HK-2 (cell line): Measurements from ENCODE around the gene ADGRG7.
"Not testable (repeated sequence)": the region's sequence is repeated elsewhere in the genome, so short reads cannot be mapped to it uniquely, and the experiment has no call there.

Source experiments
- DNase-seq: peaks from one replicate; pipeline ENCODE4 v3.0.0-alpha.2; 2018; ENCODE audit not compliant: unreplicated experiment

ADGRG7 gene, protein sequence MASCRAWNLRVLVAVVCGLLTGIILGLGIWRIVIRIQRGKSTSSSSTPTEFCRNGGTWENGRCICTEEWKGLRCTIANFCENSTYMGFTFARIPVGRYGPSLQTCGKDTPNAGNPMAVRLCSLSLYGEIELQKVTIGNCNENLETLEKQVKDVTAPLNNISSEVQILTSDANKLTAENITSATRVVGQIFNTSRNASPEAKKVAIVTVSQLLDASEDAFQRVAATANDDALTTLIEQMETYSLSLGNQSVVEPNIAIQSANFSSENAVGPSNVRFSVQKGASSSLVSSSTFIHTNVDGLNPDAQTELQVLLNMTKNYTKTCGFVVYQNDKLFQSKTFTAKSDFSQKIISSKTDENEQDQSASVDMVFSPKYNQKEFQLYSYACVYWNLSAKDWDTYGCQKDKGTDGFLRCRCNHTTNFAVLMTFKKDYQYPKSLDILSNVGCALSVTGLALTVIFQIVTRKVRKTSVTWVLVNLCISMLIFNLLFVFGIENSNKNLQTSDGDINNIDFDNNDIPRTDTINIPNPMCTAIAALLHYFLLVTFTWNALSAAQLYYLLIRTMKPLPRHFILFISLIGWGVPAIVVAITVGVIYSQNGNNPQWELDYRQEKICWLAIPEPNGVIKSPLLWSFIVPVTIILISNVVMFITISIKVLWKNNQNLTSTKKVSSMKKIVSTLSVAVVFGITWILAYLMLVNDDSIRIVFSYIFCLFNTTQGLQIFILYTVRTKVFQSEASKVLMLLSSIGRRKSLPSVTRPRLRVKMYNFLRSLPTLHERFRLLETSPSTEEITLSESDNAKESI

DNA sequence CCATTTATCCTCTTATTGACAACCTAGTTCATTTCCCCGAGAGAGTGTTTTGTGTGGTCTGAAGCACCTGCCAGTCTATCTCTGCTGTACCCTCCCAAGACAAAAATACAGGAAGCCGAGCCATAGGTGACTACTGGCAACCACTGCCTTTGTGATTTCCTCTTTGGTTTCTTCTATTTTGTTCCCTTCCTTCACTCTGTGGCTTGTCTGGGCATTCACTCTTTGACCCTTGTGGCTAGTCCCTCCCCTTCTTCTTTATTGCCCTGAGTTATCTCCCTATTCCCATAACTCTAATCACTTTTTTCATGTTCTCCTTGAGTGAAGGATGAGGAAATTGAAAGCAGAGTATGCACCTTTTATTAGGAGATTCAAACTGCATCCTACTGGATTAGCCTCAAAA lies at the start of gene ADGRG7:
TSS of gene ADGRG7 (plus strand) at position 297 of the 400 bp plus-strand sequence. CDS start 256 bp downstream, outside the sequence.
- no peak for DNase-seq

GRCh38 chr3:100560426-100560825 lies 49.0 kb upstream of the ADGRG7 start:
- no peak for DNase-seq

- DNase-seq = no peak
Measured at GRCh38 chr3:100561459-100562158, 47.8 kb upstream of the ADGRG7 start.

- DNase-seq = no peak
Measured at GRCh38 chr3:100562224-100562857, 47.1 kb upstream of the ADGRG7 start.

GRCh38 chr3:100563228-100563627 lies 46.2 kb upstream of the ADGRG7 start:
- DNase-seq = no peak

DNA sequence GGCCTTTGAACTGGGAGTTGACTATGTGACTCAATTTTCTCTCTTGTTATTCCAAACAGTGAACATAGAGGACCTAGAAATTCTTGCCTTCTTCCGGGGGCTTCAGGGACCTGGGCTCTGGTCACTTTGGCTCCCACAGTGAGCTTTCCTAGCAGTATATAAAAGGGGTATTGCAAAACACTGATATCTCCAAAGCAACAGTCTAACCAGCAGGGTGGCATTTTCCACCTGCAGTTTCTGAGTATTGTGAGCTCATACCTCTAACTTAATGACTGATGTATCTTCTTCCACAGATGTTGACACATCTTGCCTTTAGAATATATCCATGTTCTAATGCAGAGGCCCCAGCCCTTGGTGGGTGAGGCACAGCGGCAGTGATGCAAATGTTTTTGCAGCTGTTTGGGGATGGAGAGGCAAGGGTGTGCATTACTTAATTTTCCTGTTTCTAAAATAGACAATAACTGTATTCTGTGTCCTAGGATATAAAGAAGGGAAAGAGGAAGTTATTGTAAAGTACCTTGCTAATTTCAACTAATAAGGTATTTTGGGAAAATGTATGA lies 45.7 kb upstream of the ADGRG7 start:
- DNase-seq = no peak

GRCh38 chr3:100570811-100571210 lies 38.6 kb upstream of the ADGRG7 start:
- no peak for DNase-seq

GRCh38 chr3:100574536-100574935 lies 34.9 kb upstream of the ADGRG7 start:
- DNase-seq = no peak

DNA sequence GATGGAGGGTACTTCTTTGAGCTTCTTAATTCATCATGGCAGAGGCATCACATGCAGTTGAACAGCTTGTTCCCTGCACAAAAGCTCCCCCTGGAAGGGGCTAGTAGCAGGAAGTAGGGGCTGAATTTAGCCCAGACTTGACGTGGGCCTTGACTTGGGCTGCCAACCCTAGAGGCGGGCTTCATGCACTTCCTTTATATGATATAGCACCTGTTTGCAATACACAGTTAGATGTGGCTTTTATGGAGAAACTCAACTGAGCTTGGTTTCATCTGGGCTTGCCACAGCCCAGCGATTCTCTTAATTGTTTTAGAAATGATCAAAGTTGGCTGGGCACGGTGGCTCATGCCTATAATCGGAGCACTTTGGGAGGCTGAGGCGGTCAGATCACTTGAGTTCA lies 33.7 kb upstream of the ADGRG7 start:
- DNase-seq = no peak

DNA sequence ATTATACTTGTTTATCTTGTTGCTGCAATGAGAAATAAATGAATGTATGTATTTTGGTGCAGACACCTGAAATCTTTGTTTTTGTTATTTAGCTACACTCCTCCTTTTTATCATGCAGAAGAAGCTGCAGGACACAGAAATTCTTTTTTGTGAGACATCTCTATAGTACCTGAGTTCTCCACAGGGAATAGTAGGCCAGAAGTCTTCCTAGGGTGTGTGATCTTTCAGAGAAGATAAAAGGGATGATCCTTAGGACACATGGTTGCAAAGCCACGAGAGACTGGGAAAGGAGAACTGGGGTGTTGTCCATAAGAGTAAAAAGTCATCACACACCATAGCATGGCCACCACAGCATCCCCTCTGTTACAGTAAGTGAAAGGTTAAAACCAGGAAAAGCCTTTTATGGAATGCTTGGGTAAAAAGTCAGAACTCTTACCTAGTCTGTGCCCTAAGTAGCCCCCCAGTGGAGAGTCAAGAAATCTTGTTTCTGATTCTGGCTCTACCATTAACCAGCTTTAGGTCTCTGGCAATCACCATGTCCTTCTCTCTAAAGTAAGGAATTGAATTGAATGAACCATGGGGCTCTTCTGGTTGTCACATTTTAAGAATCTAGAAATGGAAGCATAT lies 31.9 kb upstream of the ADGRG7 start:
- no peak for DNase-seq

- no peak for DNase-seq
Measured at GRCh38 chr3:100578646-100579045, 30.8 kb upstream of the ADGRG7 start.

DNA sequence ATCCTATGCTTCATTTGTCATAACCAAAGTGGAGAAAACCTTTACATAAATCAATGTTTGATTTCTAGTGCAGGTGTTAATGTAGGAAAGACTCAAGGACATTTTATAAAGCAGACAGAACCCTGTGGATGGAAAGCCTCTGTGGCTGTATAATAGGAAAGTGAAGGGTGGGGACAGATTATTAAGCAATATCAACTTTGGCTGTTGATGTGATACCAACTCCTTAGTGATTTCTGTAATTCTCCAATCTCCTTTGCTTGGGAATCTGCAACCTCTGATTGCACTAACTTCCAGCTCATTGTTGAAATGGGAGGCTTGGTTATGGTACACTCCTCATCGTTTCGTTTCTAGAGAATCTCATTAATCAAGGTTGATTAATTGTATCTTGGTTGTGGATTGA lies 29.3 kb upstream of the ADGRG7 start:
- no peak for DNase-seq

DNA sequence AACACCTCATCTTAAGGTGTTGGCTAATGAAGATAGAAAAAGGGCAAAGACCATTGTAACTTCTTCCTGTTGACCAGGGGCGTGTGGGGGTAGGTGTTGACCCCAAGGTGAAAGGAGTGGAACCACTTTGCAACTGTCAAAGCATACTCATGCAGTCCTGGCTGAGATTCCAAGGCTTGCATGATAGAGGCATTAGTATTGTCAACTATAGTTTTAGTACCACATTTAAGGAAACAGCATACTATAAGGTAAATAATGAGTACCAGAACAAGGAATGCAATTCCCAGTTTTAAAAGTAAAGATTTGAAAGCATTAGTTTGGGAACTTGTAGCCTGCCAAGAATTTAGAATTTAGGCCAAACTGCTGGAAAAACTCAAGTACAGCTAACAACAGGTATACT lies 27.8 kb upstream of the ADGRG7 start:
- no peak for DNase-seq

GRCh38 chr3:100582157-100582556 lies 27.2 kb upstream of the ADGRG7 start:
- not testable (repeated sequence) for DNase-seq

DNA sequence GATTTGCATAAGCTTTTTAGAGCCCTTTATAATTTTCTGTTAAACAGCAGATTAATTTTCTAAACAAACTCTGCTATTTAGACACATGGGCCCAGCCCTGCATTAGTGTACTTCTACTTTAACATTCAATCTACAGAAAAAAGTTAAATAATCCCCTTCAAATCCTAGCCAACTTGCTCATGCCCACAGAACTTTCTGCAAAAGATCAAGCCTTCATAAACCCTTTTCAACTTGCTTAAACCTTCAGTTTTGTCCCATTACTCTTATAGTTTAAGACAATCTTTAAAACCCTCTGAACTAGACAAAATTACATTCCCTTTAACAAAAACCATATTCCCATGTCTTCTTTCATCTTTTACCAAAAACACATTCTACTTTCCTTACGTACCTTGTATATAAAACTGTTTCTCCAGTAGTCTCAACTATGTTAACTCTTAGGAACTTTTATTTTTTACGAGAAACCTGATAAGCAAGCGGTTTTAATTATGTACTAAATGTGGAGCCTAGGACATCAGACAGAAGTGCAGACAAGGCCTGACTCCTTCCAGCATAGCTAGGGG lies 25.2 kb upstream of the ADGRG7 start:
- no peak for DNase-seq

GRCh38 chr3:100586832-100587231 lies 22.6 kb upstream of the ADGRG7 start:
- DNase-seq = no peak

DNA sequence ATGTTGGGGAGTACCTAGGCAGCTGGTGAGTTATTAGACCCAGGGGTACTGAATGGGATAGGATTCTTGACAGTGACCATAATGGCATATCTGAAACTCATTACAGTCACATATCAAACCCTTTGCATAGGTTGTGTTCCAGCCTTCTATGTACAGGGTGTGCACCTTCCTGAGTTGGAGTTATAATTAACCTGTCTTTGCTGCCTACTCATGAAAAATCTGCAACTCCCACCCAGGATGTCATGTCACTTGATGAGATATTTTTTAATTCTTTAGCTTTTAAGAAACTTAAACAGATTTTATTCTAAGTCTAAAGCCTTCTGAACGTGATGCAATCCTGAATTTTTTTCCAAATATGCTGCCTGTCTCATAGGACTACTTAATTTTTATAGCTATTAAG lies 21.1 kb upstream of the ADGRG7 start:
- no peak for DNase-seq

- peak; percentile 70 for DNase-seq
Measured at GRCh38 chr3:100590114-100590839, 19.1 kb upstream of the ADGRG7 start.

DNA sequence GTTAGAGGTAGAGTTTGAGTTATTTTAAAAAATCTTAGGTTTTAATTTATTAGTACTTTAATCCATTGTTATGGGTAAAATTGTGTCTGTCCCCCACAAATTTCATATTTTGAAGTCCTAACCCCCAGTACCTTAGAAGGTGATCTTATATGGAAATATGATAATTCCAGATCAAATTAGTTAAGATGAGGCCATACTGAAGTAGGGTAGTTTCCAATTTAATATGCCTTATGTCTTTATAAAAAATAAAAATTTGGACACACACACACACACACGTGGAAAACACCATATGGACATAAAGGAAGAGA lies 18.6 kb upstream of the ADGRG7 start:
- no peak for DNase-seq

GRCh38 chr3:100591411-100591810 lies 18.0 kb upstream of the ADGRG7 start:
- DNase-seq = no peak
